H1 (cell line): ENCODE data around the gene ARPC4. TPM values are rescaled to one million over a fixed set of nuclear protein-coding genes. Genes with fewer than 3 reads are reported as not detected.

Source experiments
- CTCF ChIA-PET: fragments of 300-600 bp; sonication (Branson Sonifier 250); formaldehyde crosslinking; loops from one replicate; lab custom pipeline; 2021; ENCODE audit not compliant: partially characterized antibody; lab: Charles Lee
- POLR2A ChIA-PET: fragments of 300-600 bp; sonication (Branson Sonifier 250); formaldehyde crosslinking; loops from one replicate; lab custom pipeline; 2021; ENCODE audit warnings: inconsistent platforms; ENCODE audit not compliant: partially characterized antibody; lab: Charles Lee
- DNase-seq, 2 experiments: peaks; one replicate each; pipeline versions ENCODE4 v3.0.0 to v3.0.0-alpha.2; 2010 to 2022; ENCODE audit warnings: low spot score in 2 of 2, low read depth in 1 of 2, mixed read lengths in 1 of 2
- FAIRE-seq: peaks from 2 replicates; lab custom pipeline; 2011; peaks lifted over from hg19 to GRCh38; lab: Jason Lieb, UNC
- H2AFZ ChIP-seq: 2 replicates; pipeline ENCODE4 v1.8.1; 2012; ENCODE audit warnings: low read length, inconsistent platforms
- H2AK5ac ChIP-seq: 2 replicates; pipeline ENCODE4 v1.6.1; 2013; ENCODE audit warnings: low read depth, low read length
- H2BK120ac ChIP-seq: replicated peaks from 2 replicates; pipeline ENCODE3; 2013; ENCODE audit warnings: low read depth, low read length, inconsistent platforms
- H2BK12ac ChIP-seq: 2 replicates; pipeline ENCODE4 v1.6.1; 2013; ENCODE audit warnings: low read depth, low read length
- H2BK15ac ChIP-seq: 2 replicates; pipeline ENCODE4 v1.6.1; 2013; ENCODE audit warnings: low read length
- H2BK20ac ChIP-seq: 2 replicates; pipeline ENCODE4 v1.6.1; 2013; ENCODE audit warnings: low read length
- H2BK5ac ChIP-seq: 2 replicates; pipeline ENCODE4 v1.6.1; 2013; ENCODE audit warnings: low read depth, low read length
- H3K14ac ChIP-seq: 2 replicates; pipeline ENCODE4 v1.6.1; 2013; ENCODE audit warnings: inconsistent platforms; ENCODE audit not compliant: insufficient read length
- H3K18ac ChIP-seq: 2 replicates; pipeline ENCODE4 v1.6.1; 2013; ENCODE audit warnings: low read length; ENCODE audit errors: extremely low read depth
- H3K23ac ChIP-seq: 2 replicates; pipeline ENCODE4 v1.6.1; 2013; ENCODE audit warnings: inconsistent platforms; ENCODE audit not compliant: insufficient read length
- H3K23me2 ChIP-seq: 2 replicates; pipeline ENCODE4 v1.6.1; 2013; ENCODE audit warnings: low read depth, low read length
- H3K27ac ChIP-seq: 2 replicates; pipeline ENCODE4 v1.6.1; 2011; ENCODE audit warnings: low read depth, low read length, inconsistent platforms
- H3K27me3 ChIP-seq, 4 experiments: replicated peaks in 1 of 4; 1 replicate in 1 of 4; 2 replicates in 3 of 4; pipeline versions ENCODE4 v1.6.1 to v1.8.1; 2011 to 2013; ENCODE audit warnings: low read length in 3 of 4, mild to moderate bottlenecking in 3 of 4, inconsistent platforms in 2 of 4, mixed read lengths in 2 of 4, moderate library complexity in 1 of 4; ENCODE audit not compliant: control insufficient read depth in 3 of 4, insufficient read depth in 3 of 4; ENCODE audit errors: extremely low read depth in 1 of 4
- H3K36me3 ChIP-seq, 4 experiments: 2 replicates each; pipeline versions ENCODE4 v1.6.1 to v1.8.1; 2011 to 2013; ENCODE audit warnings: mild to moderate bottlenecking in 4 of 4, low read length in 3 of 4, moderate library complexity in 2 of 4, control low read depth in 1 of 4, inconsistent platforms in 1 of 4; ENCODE audit not compliant: insufficient read depth in 4 of 4, control insufficient read depth in 2 of 4
- H3K4ac ChIP-seq: replicated peaks from 2 replicates; pipeline ENCODE3; 2013; ENCODE audit warnings: low read length, low read depth, mixed read lengths, inconsistent platforms; ENCODE audit not compliant: insufficient read length
- H3K4me1 ChIP-seq, 4 experiments: replicated peaks in 1 of 4; 1 replicate in 1 of 4; 2 replicates in 3 of 4; pipeline versions ENCODE4 v1.6.1 to v1.8.1; 2011 to 2013; ENCODE audit warnings: low read length in 3 of 4, inconsistent platforms in 2 of 4, mixed read lengths in 1 of 4; ENCODE audit not compliant: insufficient read depth in 4 of 4, control insufficient read depth in 3 of 4
- H3K4me2 ChIP-seq, 2 experiments: 2 replicates each; pipeline versions ENCODE4 v1.6.1 to v1.8.1; 2011 to 2013; ENCODE audit warnings: low read depth in 2 of 2, low read length in 2 of 2, control low read depth in 1 of 2, inconsistent platforms in 1 of 2, mild to moderate bottlenecking in 1 of 2; ENCODE audit not compliant: insufficient read depth in 1 of 2
- H3K4me3 ChIP-seq, 4 experiments: fragments of 200-600, 300-600 bp in 1 of 4; sonication (generic), shearing (Covaris generic), sonication (Bioruptor Twin) in 1 of 4; 2 replicates each; pipeline versions ENCODE4 v1.5.1 to v1.8.1; 2011 to 2016; ENCODE audit warnings: low read length in 4 of 4, low read depth in 3 of 4, control low read depth in 2 of 4, inconsistent platforms in 2 of 4, mild to moderate bottlenecking in 2 of 4, mixed read lengths in 1 of 4, moderate library complexity in 1 of 4; ENCODE audit not compliant: insufficient read depth in 2 of 4; ENCODE audit errors: extremely low read depth in 1 of 4
- H3K56ac ChIP-seq: replicated peaks from 2 replicates; pipeline ENCODE3; 2013; ENCODE audit warnings: low read depth, mild to moderate bottlenecking, mixed read lengths, low read length, inconsistent platforms; ENCODE audit not compliant: insufficient read length
- H3K79me1 ChIP-seq: 2 replicates; pipeline ENCODE4 v1.6.1; 2013; ENCODE audit warnings: low read depth, low read length, control low read depth
- H3K79me2 ChIP-seq, 2 experiments: 2 replicates each; pipeline versions ENCODE4 v1.6.1 to v1.8.1; 2012 to 2013; ENCODE audit warnings: low read length in 2 of 2, mild to moderate bottlenecking in 2 of 2, inconsistent platforms in 1 of 2; ENCODE audit not compliant: insufficient read depth in 2 of 2, control insufficient read depth in 1 of 2
- H3K9ac ChIP-seq, 4 experiments: replicated peaks in 1 of 4; 1 replicate in 1 of 4; 2 replicates in 3 of 4; pipeline versions ENCODE4 v1.6.1 to v1.8.1; 2011 to 2013; ENCODE audit warnings: low read depth in 3 of 4, low read length in 3 of 4, control low read depth in 2 of 4, mild to moderate bottlenecking in 2 of 4, moderate library complexity in 2 of 4, inconsistent platforms in 1 of 4; ENCODE audit errors: extremely low read depth in 1 of 4
- H3K9me3 ChIP-seq, 2 experiments: 2 replicates each; pipeline versions ENCODE4 v1.6.1 to v1.8.1; 2012 to 2013; ENCODE audit warnings: mild to moderate bottlenecking in 2 of 2, moderate library complexity in 2 of 2, control low read depth in 1 of 2, inconsistent platforms in 1 of 2, low read depth in 1 of 2, low read length in 1 of 2, mixed read lengths in 1 of 2; ENCODE audit not compliant: insufficient read depth in 2 of 2
- H4K20me1 ChIP-seq, 2 experiments: replicated peaks in 1 of 2; 2 replicates each; pipeline versions ENCODE3 to v1.8.1; 2011 to 2013; ENCODE audit warnings: inconsistent platforms in 2 of 2, low read length in 2 of 2, mild to moderate bottlenecking in 1 of 2; ENCODE audit not compliant: insufficient read depth in 2 of 2, control insufficient read depth in 1 of 2
- H4K5ac ChIP-seq: 2 replicates; pipeline ENCODE4 v1.6.1; 2013; ENCODE audit warnings: low read length, low read depth, mixed read lengths, inconsistent platforms; ENCODE audit not compliant: insufficient read length
- H4K8ac ChIP-seq: 2 replicates; pipeline ENCODE4 v1.8.0; 2013; ENCODE audit warnings: mild to moderate bottlenecking, moderate library complexity, low read length, inconsistent platforms; ENCODE audit not compliant: insufficient read depth; ENCODE audit errors: extremely low read depth
- H4K91ac ChIP-seq: replicated peaks from 2 replicates; pipeline ENCODE3; 2013; ENCODE audit warnings: low read length, mixed read lengths, inconsistent platforms; ENCODE audit not compliant: insufficient read length
- BACH1 ChIP-seq: IDR thresholded peaks from 2 replicates; pipeline ENCODE4 v1.6.1; 2012; ENCODE audit warnings: low read length, improper control_type of control experiment
- CTBP2 ChIP-seq: IDR thresholded peaks from 2 replicates; pipeline ENCODE4 v1.7.0; 2011; ENCODE audit warnings: borderline replicate concordance, mild to moderate bottlenecking, moderate library complexity, mixed read lengths, low read length; ENCODE audit not compliant: insufficient read depth, insufficient read length
- EZH2 ChIP-seq: fragments of 200-600 bp; sonication (generic); IDR thresholded peaks from 2 replicates; pipeline ENCODE4 v1.7.1; 2012; ENCODE audit warnings: low read depth, mild to moderate bottlenecking, moderate library complexity, low read length, inconsistent platforms; ENCODE audit not compliant: severe bottlenecking
- POU5F1 ChIP-seq: IDR thresholded peaks from 2 replicates; pipeline ENCODE4 v1.6.1; 2011; ENCODE audit warnings: low read depth, mild to moderate bottlenecking, low read length, moderate library complexity
- SIRT6 ChIP-seq: IDR thresholded peaks from one replicate; pipeline ENCODE4 v1.7.1; 2012; ENCODE audit warnings: low read length, inconsistent platforms
- SUZ12 ChIP-seq: fragments of 200-600 bp; sonication (generic); IDR thresholded peaks from 2 replicates; pipeline ENCODE4 v1.6.1; 2012; ENCODE audit warnings: mild to moderate bottlenecking, inconsistent platforms, low read length, moderate library complexity, mixed read lengths
- WGBS, 2 experiments: shearing (Covaris generic) in 1 of 2; methylation state at CpG; one replicate each; pipeline versions ENCODE4 v1.1.6 to v1.1.7; 2013 to 2015; ENCODE audit warnings: low lambda C conversion rate in 2 of 2, mixed read lengths in 2 of 2, inconsistent platforms in 1 of 2, low coverage in 1 of 2, missing lambda C conversion rate in 1 of 2; ENCODE audit not compliant: insufficient replicate concordance in 2 of 2, insufficient coverage in 1 of 2, insufficient read length in 1 of 2; ENCODE audit errors: extremely low coverage in 1 of 2, missing lambda C conversion rate in 1 of 2; 5-methylcytosine and 5-hydroxymethylcytosine counted together
- polyA plus RNA-seq, 7 experiments: library from polyadenylated mRNA; depleted of rRNA in 3 of 7; stranded (reverse) in 5 of 7; unstranded in 2 of 7; fragments of >200 nt in 5 of 7; fragments of 200-250 nt in 2 of 7; gene quantifications; 1 replicate in 5 of 7; 2 replicates in 1 of 7; 4 replicates in 1 of 7; pipeline versions ENCODE4 v1.2.1 to v1.2.3, GENCODE V29; 2011 to 2013; ENCODE audit warnings: missing spikeins in 2 of 7, mixed read lengths in 2 of 7
- total RNA-seq: library from RNA; stranded (reverse); fragmentation: NEBNext Ultra II Directional; extraction: Animal tissue kit (Norgen Biotek cat#: 25700); gene quantifications from 2 replicates; pipeline ENCODE4 v1.2.1, GENCODE V29; 2021
- TF ChIP-seq, protein P1 (sequence below): IDR thresholded peaks from 2 replicates; pipeline ENCODE4 v1.6.1; 2012; ENCODE audit warnings: inconsistent platforms

ARPC4 gene
- total and polyA plus RNA-seq, 2 of the 8 experiments (the other 6 are each of a cell fraction or from before 2014, with no cell fraction given) = 138 to 154 TPM

DNA sequence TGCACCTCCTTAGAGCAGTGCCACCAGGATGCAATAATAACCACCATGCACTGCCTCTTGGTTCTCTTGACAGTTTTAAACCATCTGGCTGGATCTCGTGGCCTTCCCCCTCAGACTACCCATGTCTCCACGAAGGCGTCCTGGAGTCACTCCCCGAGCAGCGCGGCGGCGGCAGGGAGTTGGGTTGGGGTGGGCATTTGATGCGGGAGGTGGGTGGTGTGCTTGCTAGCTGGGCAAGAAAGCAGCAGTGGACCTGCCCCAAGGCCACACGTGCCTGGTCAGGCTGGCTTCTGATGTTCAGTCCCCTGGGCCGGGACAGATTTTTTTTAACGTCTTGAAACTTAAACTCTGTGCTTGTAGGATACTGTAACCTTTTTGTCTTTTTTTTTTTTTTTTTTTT lies 13.3 kb downstream of the ARPC4 start:
- Histone ChIP-seq H2BK120ac (no peak overlapping the region), H2BK15ac (no peak overlapping the region), H3K56ac (no peak overlapping the region), H4K5ac (no peak overlapping the region), H3K27ac (no peak overlapping the region), H3K4me3 (no peak overlapping the region), H2AFZ (no peak overlapping the region), H2AK5ac (no peak overlapping the region), H3K4me2 (no peak overlapping the region), H3K27me3 (peaks cover 0 to 7% (median 5%) of the 10 kb centered on the region in 4 experiments; a peak in 5 of 7 replicates), H2BK20ac (no peak overlapping the region), H3K9me3 (no peaks in the 10 kb centered on the region), H3K79me2 (no peaks in the 10 kb centered on the region), H3K4ac (no peak overlapping the region), H3K14ac (no peak overlapping the region), H2BK12ac (no peak overlapping the region), H3K4me1 (peaks cover 0 to 9% (median 2%) of the 10 kb centered on the region in 4 experiments; a peak in 3 of 7 replicates), H3K9ac (no peak overlapping the region; a peak in 1 of 7 replicates), H4K20me1 (peaks cover 3 to 15% of the 10 kb centered on the region in 2 experiments), H3K23me2 (peaks cover 2% of the 10 kb centered on the region; the same call in 1 of the 2 replicates), H3K79me1 (no peaks in the 10 kb centered on the region; the same call in 1 of the 2 replicates), H3K36me3 (peaks cover 28 to 51% (median 40%) of the 10 kb centered on the region in 4 experiments), H4K8ac (no peak overlapping the region), H4K91ac (no peak overlapping the region), H3K18ac (no peak overlapping the region), H2BK5ac (no peak overlapping the region), H3K23ac (no peak overlapping the region)
- ChIA-PET POLR2A (interaction anchor here (0.6 to 7.8 kb wide), 4 partner anchors 11 to 73 kb away, joined by 3 to 71 read pairs (median 4); partner anchors contain the start of genes ARPC4 and TADA3), CTCF (interaction anchor here (0.8 to 4.9 kb wide), 7 partner anchors 13 to 129 kb away, joined by 3 to 30 read pairs (median 4); partner anchors contain the start of gene ARPC4)
- FAIRE-seq (no peak), DNase-seq (no peak)
- TF ChIP-seq SUZ12 (no peak), POU5F1 (no peak), SIRT6 (no peak), EZH2 (no peak), BACH1 (no peak), CTBP2 (no peak)
- TF ChIP-seq, protein P1, sequence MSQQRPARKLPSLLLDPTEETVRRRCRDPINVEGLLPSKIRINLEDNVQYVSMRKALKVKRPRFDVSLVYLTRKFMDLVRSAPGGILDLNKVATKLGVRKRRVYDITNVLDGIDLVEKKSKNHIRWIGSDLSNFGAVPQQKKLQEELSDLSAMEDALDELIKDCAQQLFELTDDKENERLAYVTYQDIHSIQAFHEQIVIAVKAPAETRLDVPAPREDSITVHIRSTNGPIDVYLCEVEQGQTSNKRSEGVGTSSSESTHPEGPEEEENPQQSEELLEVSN = no peak
- 91% methylated on average over 12 of the region's 12 CpGs; no CpG with 5 or more reads in 1 of the 2 experiments for WGBS, 2 experiments
